CD4-positive, alpha-beta T cell treated with Interleukin-15 for 1 hour (primary cell): ENCODE data around the gene CYS1.
"Not testable (repeated sequence)": the region's sequence is repeated elsewhere in the genome, so short reads cannot be mapped to it uniquely, and the experiment has no call there.

ENCODE experiments used
- DNase-seq: peaks from one replicate; pipeline ENCODE4 v3.0.0-alpha.2; 2020

The CYS1 gene

GRCh38 chr2:10011606-10012325 lies 68.4 kb downstream of the CYS1 start:
- DNase-seq: not testable (repeated sequence)

GRCh38 chr2:10010861-10011605 lies 69.2 kb downstream of the CYS1 start:
- not testable (repeated sequence) for DNase-seq

GRCh38 chr2:10009811-10010781 lies 70.1 kb downstream of the CYS1 start:
- no peak for DNase-seq

- no peak for DNase-seq
Observed at GRCh38 chr2:10009271-10009810, 70.9 kb downstream of the CYS1 start.

GRCh38 chr2:10008809-10009176 lies 71.4 kb downstream of the CYS1 start:
- DNase-seq: no peak

GRCh38 chr2:10007921-10008808 lies 72.0 kb downstream of the CYS1 start:
- DNase-seq: no peak

- DNase-seq: no peak
Observed at GRCh38 chr2:10007435-10007834, 72.8 kb downstream of the CYS1 start.
